Tongue (tissue), 2 donors: ENCODE results near the gene ESRRA. TPM values are rescaled to one million over a fixed set of nuclear protein-coding genes. Genes with fewer than 3 reads are reported as not detected.
"Not testable (repeated sequence)": the region's sequence is repeated elsewhere in the genome, so short reads cannot be mapped to it uniquely, and the experiment has no call there.

Experiments used
- DNase-seq: peaks from one replicate; pipeline ENCODE4 v3.0.0-alpha.2; 2015
- total RNA-seq: library from RNA; depleted of rRNA; stranded (reverse); fragments of >200 nt; gene quantifications from one replicate; pipeline ENCODE4 v1.2.3, GENCODE V29; 2014

ESRRA gene
- total RNA-seq, 1 donor from 2014 or later: 62.6 TPM

GRCh38 chr11:64292460-64293254, 12.7 kb upstream of the ESRRA start:
- DNase-seq: no peak

GRCh38 chr11:64294774-64295173, 10.6 kb upstream of the ESRRA start:
- no peak for DNase-seq

GRCh38 chr11:64295760-64296159, 9.6 kb upstream of the ESRRA start:
- DNase-seq: no peak

- no peak for DNase-seq
These were observed 9.1 kb upstream of the ESRRA start for GRCh38 chr11:64296236-64296635.

GRCh38 chr11:64296830-64297698, 8.3 kb upstream of the ESRRA start:
- DNase-seq: no peak

GRCh38 chr11:64297699-64298358, 7.5 kb upstream of the ESRRA start:
- DNase-seq: no peak

- peak; percentile 70 for DNase-seq
These were observed 6.1 kb upstream of the ESRRA start for GRCh38 chr11:64298966-64299846.

- no peak for DNase-seq
These were observed 5.3 kb upstream of the ESRRA start, which contains the start of gene CATSPERZ for GRCh38 chr11:64299847-64300648. CATSPERZ (plus strand) TSS chr11:64300358; CDS start chr11:64300411, 53 bp downstream.

GRCh38 chr11:64303109-64304031, 2.0 kb upstream of the ESRRA start:
- no peak for DNase-seq

- no peak for DNase-seq
These were observed 1.4 kb upstream of the ESRRA start for GRCh38 chr11:64304032-64304315.

GRCh38 chr11:64304316-64305072, 830 bp upstream of the ESRRA start:
- DNase-seq: peak; percentile 93

GRCh38 chr11:64305691-64306562, 603 bp downstream of the ESRRA start:
- peak; percentile 61 for DNase-seq

- no peak for DNase-seq
These were observed 1.2 kb downstream of the ESRRA start for GRCh38 chr11:64306563-64306875.

GRCh38 chr11:64306876-64307622, 1.7 kb downstream of the ESRRA start:
- no peak for DNase-seq

GRCh38 chr11:64307795-64308194, 2.5 kb downstream of the ESRRA start:
- DNase-seq: not testable (repeated sequence)

GRCh38 chr11:64312947-64313346, 7.6 kb downstream of the ESRRA start:
- DNase-seq: no peak

GRCh38 chr11:64313491-64314145, 8.3 kb downstream of the ESRRA start:
- DNase-seq: peak; percentile 55
